ENCODE measurements around the gene SEMA4C.

The SEMA4C gene

GRCh38 chr2:96841701-96842495 lies 28.0 kb downstream of the SEMA4C start:
- DNase-seq, result no peak

- no peak for DNase-seq
Observed at GRCh38 chr2:96839875-96840850, 29.7 kb downstream of the SEMA4C start.

- peak; percentile 14 for DNase-seq
Observed at GRCh38 chr2:96839293-96839874, 30.5 kb downstream of the SEMA4C start.

- DNase-seq, result no peak
Observed at GRCh38 chr2:96838345-96839292, 31.3 kb downstream of the SEMA4C start.

GRCh38 chr2:96837575-96837974 lies 32.3 kb downstream of the SEMA4C start:
- no peak for DNase-seq

GRCh38 chr2:96835830-96836229 lies 34.0 kb downstream of the SEMA4C start:
- no peak for DNase-seq

- DNase-seq, result no peak
Observed at GRCh38 chr2:96832754-96833507, 36.9 kb downstream of the SEMA4C start.

- no peak for DNase-seq
Observed at GRCh38 chr2:96832408-96832753, 37.5 kb downstream of the SEMA4C start.

GRCh38 chr2:96831679-96832078 lies 38.2 kb downstream of the SEMA4C start:
- DNase-seq, result no peak

- DNase-seq, result no peak
Observed at GRCh38 chr2:96830044-96830562, 39.8 kb downstream of the SEMA4C start.

- no peak for DNase-seq
Observed at GRCh38 chr2:96828874-96829273, 41.0 kb downstream of the SEMA4C start.

GRCh38 chr2:96828436-96828835 lies 41.4 kb downstream of the SEMA4C start:
- DNase-seq, result no peak

GRCh38 chr2:96826546-96827278 lies 43.2 kb downstream of the SEMA4C start:
- no peak for DNase-seq

- no peak for DNase-seq
Observed at GRCh38 chr2:96825057-96825456, 44.8 kb downstream of the SEMA4C start.

- no peak for DNase-seq
Observed at GRCh38 chr2:96824079-96824870, 45.6 kb downstream of the SEMA4C start.

GRCh38 chr2:96823198-96823597 lies 46.7 kb downstream of the SEMA4C start:
- no peak for DNase-seq

- no peak for DNase-seq
Observed at GRCh38 chr2:96822786-96823185, 47.1 kb downstream of the SEMA4C start.

GRCh38 chr2:96821113-96821675 lies 48.7 kb downstream of the SEMA4C start:
- DNase-seq, result no peak

GRCh38 chr2:96819876-96820511 lies 49.9 kb downstream of the SEMA4C start:
- no peak for DNase-seq
